ENCODE results near the gene HDAC4. TPM values are rescaled to one million over a fixed set of nuclear protein-coding genes. Genes with fewer than 3 reads are reported as not detected.

Gene HDAC4
- total and polyA plus RNA-seq, 2 of the 8 experiments (the other 6 are each of a cell fraction or from before 2014, with no cell fraction given), result 15.4 to 31.5 TPM

- TF ChIP-seq, protein P1, sequence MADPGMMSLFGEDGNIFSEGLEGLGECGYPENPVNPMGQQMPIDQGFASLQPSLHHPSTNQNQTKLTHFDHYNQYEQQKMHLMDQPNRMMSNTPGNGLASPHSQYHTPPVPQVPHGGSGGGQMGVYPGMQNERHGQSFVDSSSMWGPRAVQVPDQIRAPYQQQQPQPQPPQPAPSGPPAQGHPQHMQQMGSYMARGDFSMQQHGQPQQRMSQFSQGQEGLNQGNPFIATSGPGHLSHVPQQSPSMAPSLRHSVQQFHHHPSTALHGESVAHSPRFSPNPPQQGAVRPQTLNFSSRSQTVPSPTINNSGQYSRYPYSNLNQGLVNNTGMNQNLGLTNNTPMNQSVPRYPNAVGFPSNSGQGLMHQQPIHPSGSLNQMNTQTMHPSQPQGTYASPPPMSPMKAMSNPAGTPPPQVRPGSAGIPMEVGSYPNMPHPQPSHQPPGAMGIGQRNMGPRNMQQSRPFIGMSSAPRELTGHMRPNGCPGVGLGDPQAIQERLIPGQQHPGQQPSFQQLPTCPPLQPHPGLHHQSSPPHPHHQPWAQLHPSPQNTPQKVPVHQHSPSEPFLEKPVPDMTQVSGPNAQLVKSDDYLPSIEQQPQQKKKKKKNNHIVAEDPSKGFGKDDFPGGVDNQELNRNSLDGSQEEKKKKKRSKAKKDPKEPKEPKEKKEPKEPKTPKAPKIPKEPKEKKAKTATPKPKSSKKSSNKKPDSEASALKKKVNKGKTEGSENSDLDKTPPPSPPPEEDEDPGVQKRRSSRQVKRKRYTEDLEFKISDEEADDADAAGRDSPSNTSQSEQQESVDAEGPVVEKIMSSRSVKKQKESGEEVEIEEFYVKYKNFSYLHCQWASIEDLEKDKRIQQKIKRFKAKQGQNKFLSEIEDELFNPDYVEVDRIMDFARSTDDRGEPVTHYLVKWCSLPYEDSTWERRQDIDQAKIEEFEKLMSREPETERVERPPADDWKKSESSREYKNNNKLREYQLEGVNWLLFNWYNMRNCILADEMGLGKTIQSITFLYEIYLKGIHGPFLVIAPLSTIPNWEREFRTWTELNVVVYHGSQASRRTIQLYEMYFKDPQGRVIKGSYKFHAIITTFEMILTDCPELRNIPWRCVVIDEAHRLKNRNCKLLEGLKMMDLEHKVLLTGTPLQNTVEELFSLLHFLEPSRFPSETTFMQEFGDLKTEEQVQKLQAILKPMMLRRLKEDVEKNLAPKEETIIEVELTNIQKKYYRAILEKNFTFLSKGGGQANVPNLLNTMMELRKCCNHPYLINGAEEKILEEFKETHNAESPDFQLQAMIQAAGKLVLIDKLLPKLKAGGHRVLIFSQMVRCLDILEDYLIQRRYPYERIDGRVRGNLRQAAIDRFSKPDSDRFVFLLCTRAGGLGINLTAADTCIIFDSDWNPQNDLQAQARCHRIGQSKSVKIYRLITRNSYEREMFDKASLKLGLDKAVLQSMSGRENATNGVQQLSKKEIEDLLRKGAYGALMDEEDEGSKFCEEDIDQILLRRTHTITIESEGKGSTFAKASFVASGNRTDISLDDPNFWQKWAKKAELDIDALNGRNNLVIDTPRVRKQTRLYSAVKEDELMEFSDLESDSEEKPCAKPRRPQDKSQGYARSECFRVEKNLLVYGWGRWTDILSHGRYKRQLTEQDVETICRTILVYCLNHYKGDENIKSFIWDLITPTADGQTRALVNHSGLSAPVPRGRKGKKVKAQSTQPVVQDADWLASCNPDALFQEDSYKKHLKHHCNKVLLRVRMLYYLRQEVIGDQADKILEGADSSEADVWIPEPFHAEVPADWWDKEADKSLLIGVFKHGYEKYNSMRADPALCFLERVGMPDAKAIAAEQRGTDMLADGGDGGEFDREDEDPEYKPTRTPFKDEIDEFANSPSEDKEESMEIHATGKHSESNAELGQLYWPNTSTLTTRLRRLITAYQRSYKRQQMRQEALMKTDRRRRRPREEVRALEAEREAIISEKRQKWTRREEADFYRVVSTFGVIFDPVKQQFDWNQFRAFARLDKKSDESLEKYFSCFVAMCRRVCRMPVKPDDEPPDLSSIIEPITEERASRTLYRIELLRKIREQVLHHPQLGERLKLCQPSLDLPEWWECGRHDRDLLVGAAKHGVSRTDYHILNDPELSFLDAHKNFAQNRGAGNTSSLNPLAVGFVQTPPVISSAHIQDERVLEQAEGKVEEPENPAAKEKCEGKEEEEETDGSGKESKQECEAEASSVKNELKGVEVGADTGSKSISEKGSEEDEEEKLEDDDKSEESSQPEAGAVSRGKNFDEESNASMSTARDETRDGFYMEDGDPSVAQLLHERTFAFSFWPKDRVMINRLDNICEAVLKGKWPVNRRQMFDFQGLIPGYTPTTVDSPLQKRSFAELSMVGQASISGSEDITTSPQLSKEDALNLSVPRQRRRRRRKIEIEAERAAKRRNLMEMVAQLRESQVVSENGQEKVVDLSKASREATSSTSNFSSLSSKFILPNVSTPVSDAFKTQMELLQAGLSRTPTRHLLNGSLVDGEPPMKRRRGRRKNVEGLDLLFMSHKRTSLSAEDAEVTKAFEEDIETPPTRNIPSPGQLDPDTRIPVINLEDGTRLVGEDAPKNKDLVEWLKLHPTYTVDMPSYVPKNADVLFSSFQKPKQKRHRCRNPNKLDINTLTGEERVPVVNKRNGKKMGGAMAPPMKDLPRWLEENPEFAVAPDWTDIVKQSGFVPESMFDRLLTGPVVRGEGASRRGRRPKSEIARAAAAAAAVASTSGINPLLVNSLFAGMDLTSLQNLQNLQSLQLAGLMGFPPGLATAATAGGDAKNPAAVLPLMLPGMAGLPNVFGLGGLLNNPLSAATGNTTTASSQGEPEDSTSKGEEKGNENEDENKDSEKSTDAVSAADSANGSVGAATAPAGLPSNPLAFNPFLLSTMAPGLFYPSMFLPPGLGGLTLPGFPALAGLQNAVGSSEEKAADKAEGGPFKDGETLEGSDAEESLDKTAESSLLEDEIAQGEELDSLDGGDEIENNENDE (IDR thresholded peaks at IDR 0.05; ENCODE audit: insufficient replicate concordance, low read length), result no peak
- no peak for TF ChIP-seq SP1 (IDR thresholded peaks at IDR 0.05; ENCODE audit: low read depth, low read length)
- no peak for TF ChIP-seq JUN (IDR thresholded peaks at IDR 0.05; ENCODE audit: low read depth, low read length)
- no peak for TF ChIP-seq SRF (IDR thresholded peaks at IDR 0.05; ENCODE audit: low read depth, low read length)
- no peak for TF ChIP-seq TCF12 (IDR thresholded peaks at IDR 0.05; ENCODE audit: low read depth, low read length)
- TF ChIP-seq, protein P2, sequence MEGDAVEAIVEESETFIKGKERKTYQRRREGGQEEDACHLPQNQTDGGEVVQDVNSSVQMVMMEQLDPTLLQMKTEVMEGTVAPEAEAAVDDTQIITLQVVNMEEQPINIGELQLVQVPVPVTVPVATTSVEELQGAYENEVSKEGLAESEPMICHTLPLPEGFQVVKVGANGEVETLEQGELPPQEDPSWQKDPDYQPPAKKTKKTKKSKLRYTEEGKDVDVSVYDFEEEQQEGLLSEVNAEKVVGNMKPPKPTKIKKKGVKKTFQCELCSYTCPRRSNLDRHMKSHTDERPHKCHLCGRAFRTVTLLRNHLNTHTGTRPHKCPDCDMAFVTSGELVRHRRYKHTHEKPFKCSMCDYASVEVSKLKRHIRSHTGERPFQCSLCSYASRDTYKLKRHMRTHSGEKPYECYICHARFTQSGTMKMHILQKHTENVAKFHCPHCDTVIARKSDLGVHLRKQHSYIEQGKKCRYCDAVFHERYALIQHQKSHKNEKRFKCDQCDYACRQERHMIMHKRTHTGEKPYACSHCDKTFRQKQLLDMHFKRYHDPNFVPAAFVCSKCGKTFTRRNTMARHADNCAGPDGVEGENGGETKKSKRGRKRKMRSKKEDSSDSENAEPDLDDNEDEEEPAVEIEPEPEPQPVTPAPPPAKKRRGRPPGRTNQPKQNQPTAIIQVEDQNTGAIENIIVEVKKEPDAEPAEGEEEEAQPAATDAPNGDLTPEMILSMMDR (IDR thresholded peaks at IDR 0.05; ENCODE audit: control extremely low read depth in 1 of 3, insufficient read depth in 1 of 3, low read depth in 1 of 3, low read length in 3 of 3), result no peak
- no peak for TF ChIP-seq HDAC6 (IDR thresholded peaks at IDR 0.05; ENCODE audit: low read depth, low read length)
- no peak for TF ChIP-seq BACH1 (IDR thresholded peaks at IDR 0.05; ENCODE audit: low read length)
Measured at GRCh38 chr2:239014458-239015217, 386.2 kb downstream of the HDAC4 start (continued).

Data from H1 (cell line).